ENCODE results near the gene ABAT.
"Not testable (repeated sequence)": the region's sequence is repeated elsewhere in the genome, so short reads cannot be mapped to it uniquely, and the experiment has no call there.

Gene ABAT

GRCh38 chr16:8803733-8804132, 129.3 kb downstream of the ABAT start:
- WGBS, 2 experiments (ENCODE audit: insufficient coverage in 2 of 2): 95 to 97% methylated on average over 7 to 10 of the region's 12 CpGs
- peaks cover 89% of the 10 kb centered on the region for H3K36me3 ChIP-seq (ENCODE audit: control insufficient read depth, insufficient read depth, low read length)
- not testable (repeated sequence) for H3K27ac ChIP-seq (ENCODE audit: low read depth, low read length, severe bottlenecking)

DNA sequence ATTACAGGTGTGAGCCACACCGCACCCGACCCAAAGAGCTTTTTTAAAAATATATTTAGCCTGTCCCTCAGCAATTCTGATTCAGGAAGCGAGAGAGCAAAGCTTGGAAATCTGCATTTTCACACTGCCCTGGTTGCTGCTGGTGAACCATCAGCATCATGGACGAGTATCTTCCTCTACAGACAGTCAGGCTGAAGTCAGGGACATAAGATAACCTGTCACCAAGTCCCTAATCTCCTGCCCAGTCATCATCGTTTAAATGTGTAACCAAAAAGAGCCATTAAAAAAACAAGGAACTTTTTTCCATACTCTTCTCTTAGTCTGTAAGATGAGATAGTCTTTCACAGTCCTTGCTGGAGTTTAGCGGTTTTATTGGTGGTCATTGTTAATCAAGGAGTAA, 129.9 kb downstream of the ABAT start:
- Histone ChIP-seq H3K4me1 (ENCODE audit: control insufficient read depth, insufficient read depth, low read length, poor library complexity, severe bottlenecking) (peaks cover 5% of the 10 kb centered on the region), H3K9me3 (ENCODE audit: control insufficient read depth, low read length) (no peaks in the 10 kb centered on the region)

More at GRCh38 chr16:8803733-8804132, 129.3 kb downstream of the ABAT start:
- H3K4me3 ChIP-seq (ENCODE audit: extremely low read depth, insufficient read depth, low read length, poor library complexity, severe bottlenecking); H3K9me3 ChIP-seq (ENCODE audit: control insufficient read depth, low read length); H3K4me1 ChIP-seq (ENCODE audit: control insufficient read depth, insufficient read depth, low read length, poor library complexity, severe bottlenecking): not testable (repeated sequence)

GRCh38 chr16:8806272-8806983, 132.0 kb downstream of the ABAT start:
- Histone ChIP-seq H3K9me3 (ENCODE audit: control insufficient read depth, low read length) (no peaks in the 10 kb centered on the region), H3K4me1 (ENCODE audit: control insufficient read depth, insufficient read depth, low read length, poor library complexity, severe bottlenecking) (no peaks in the 10 kb centered on the region), H3K27ac (ENCODE audit: low read depth, low read length, severe bottlenecking) (no peak overlapping the region), H3K4me3 (ENCODE audit: extremely low read depth, insufficient read depth, low read length, poor library complexity, severe bottlenecking) (no peak overlapping the region), H3K36me3 (ENCODE audit: control insufficient read depth, insufficient read depth, low read length) (peaks cover 98% of the 10 kb centered on the region)
- 94 to 96% methylated on average over 7 to 9 of the region's 13 CpGs for WGBS, 2 experiments (ENCODE audit: insufficient coverage in 2 of 2)

More for the DNA sequence above, 129.9 kb downstream of the ABAT start:
- H3K4me3 ChIP-seq (ENCODE audit: extremely low read depth, insufficient read depth, low read length, poor library complexity, severe bottlenecking): no peak overlapping the region
- H3K27ac ChIP-seq (ENCODE audit: low read depth, low read length, severe bottlenecking): no peak overlapping the region
- peaks cover 90% of the 10 kb centered on the region for H3K36me3 ChIP-seq (ENCODE audit: control insufficient read depth, insufficient read depth, low read length)
- 91 to 92% methylated on average over 4 to 6 of the region's 6 CpGs for WGBS, 2 experiments (ENCODE audit: insufficient coverage in 2 of 2)

- H3K36me3 ChIP-seq (ENCODE audit: control insufficient read depth, insufficient read depth, low read length): peaks cover 98% of the 10 kb centered on the region
- no peak overlapping the region for H3K4me3 ChIP-seq (ENCODE audit: extremely low read depth, insufficient read depth, low read length, poor library complexity, severe bottlenecking)
- no peaks in the 10 kb centered on the region for H3K9me3 ChIP-seq (ENCODE audit: control insufficient read depth, low read length)
- 96 to 98% methylated on average over 5 of the region's 5 CpGs for WGBS, 2 experiments (ENCODE audit: insufficient coverage in 2 of 2)
- H3K27ac ChIP-seq (ENCODE audit: low read depth, low read length, severe bottlenecking): no peak overlapping the region
- H3K4me1 ChIP-seq (ENCODE audit: control insufficient read depth, insufficient read depth, low read length, poor library complexity, severe bottlenecking): no peaks in the 10 kb centered on the region
Observed at GRCh38 chr16:8807189-8807588, 132.8 kb downstream of the ABAT start.

DNA sequence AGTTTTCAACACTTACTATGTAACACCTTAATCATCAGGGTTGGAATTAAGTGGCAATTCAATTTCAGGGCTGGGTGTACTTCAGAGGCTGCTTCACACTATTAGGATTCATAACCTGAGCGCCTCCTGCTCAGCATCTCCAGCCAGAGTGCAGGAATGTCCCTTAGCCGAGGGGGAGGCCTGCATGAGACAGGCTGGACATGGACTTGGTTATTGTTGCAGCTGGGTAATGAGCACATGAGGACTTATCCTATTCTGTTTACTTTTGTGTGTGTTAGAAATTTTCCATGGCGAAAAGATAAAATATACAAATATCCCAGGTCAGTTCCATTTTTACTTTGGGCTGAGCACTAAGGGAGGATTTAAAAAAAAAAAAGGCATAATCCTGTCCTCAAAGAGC, 133.6 kb downstream of the ABAT start:
- H3K27ac ChIP-seq (ENCODE audit: low read depth, low read length, severe bottlenecking): no peak overlapping the region
- H3K9me3 ChIP-seq (ENCODE audit: control insufficient read depth, low read length): no peaks in the 10 kb centered on the region
- peaks cover 98% of the 10 kb centered on the region for H3K36me3 ChIP-seq (ENCODE audit: control insufficient read depth, insufficient read depth, low read length)
- 83 to 100% methylated on average over 2 of the region's 3 CpGs for WGBS, 2 experiments (ENCODE audit: insufficient coverage in 2 of 2)
- H3K4me1 ChIP-seq (ENCODE audit: control insufficient read depth, insufficient read depth, low read length, poor library complexity, severe bottlenecking): no peaks in the 10 kb centered on the region
- no peak overlapping the region for H3K4me3 ChIP-seq (ENCODE audit: extremely low read depth, insufficient read depth, low read length, poor library complexity, severe bottlenecking)

- no peak overlapping the region for H3K4me3 ChIP-seq (ENCODE audit: extremely low read depth, insufficient read depth, low read length, poor library complexity, severe bottlenecking)
- WGBS, 2 experiments (ENCODE audit: insufficient coverage in 2 of 2): 92% methylated on average over 1 to 6 of the region's 11 CpGs
- H3K4me1 ChIP-seq (ENCODE audit: control insufficient read depth, insufficient read depth, low read length, poor library complexity, severe bottlenecking): no peaks in the 10 kb centered on the region
- H3K36me3 ChIP-seq (ENCODE audit: control insufficient read depth, insufficient read depth, low read length): peaks cover 98% of the 10 kb centered on the region
- H3K9me3 ChIP-seq (ENCODE audit: control insufficient read depth, low read length): no peaks in the 10 kb centered on the region
- no peak overlapping the region for H3K27ac ChIP-seq (ENCODE audit: low read depth, low read length, severe bottlenecking)
Observed at GRCh38 chr16:8808613-8809353, 134.4 kb downstream of the ABAT start.

- 90 to 92% methylated on average over 7 to 9 of the region's 12 CpGs for WGBS, 2 experiments (ENCODE audit: insufficient coverage in 2 of 2)
- no peak overlapping the region for H3K27ac ChIP-seq (ENCODE audit: low read depth, low read length, severe bottlenecking)
- no peaks in the 10 kb centered on the region for H3K4me1 ChIP-seq (ENCODE audit: control insufficient read depth, insufficient read depth, low read length, poor library complexity, severe bottlenecking)
- peaks cover 99% of the 10 kb centered on the region for H3K36me3 ChIP-seq (ENCODE audit: control insufficient read depth, insufficient read depth, low read length)
- H3K4me3 ChIP-seq (ENCODE audit: extremely low read depth, insufficient read depth, low read length, poor library complexity, severe bottlenecking): no peak overlapping the region
- H3K9me3 ChIP-seq (ENCODE audit: control insufficient read depth, low read length): no peaks in the 10 kb centered on the region
Observed at GRCh38 chr16:8812162-8812843, 137.9 kb downstream of the ABAT start.

GRCh38 chr16:8814095-8814806, 139.8 kb downstream of the ABAT start:
- no peak overlapping the region for H3K27ac ChIP-seq (ENCODE audit: low read depth, low read length, severe bottlenecking)
- H3K4me3 ChIP-seq (ENCODE audit: extremely low read depth, insufficient read depth, low read length, poor library complexity, severe bottlenecking): no peak overlapping the region
- H3K4me1 ChIP-seq (ENCODE audit: control insufficient read depth, insufficient read depth, low read length, poor library complexity, severe bottlenecking): no peaks in the 10 kb centered on the region
- H3K36me3 ChIP-seq (ENCODE audit: control insufficient read depth, insufficient read depth, low read length): peaks cover 97% of the 10 kb centered on the region
- no peaks in the 10 kb centered on the region for H3K9me3 ChIP-seq (ENCODE audit: control insufficient read depth, low read length)
- WGBS, 2 experiments (ENCODE audit: insufficient coverage in 2 of 2): 91 to 95% methylated on average over 11 to 12 of the region's 14 CpGs

- Histone ChIP-seq H3K4me1 (ENCODE audit: control insufficient read depth, insufficient read depth, low read length, poor library complexity, severe bottlenecking) (no peaks in the 10 kb centered on the region), H3K36me3 (ENCODE audit: control insufficient read depth, insufficient read depth, low read length) (peaks cover 95% of the 10 kb centered on the region), H3K27ac (ENCODE audit: low read depth, low read length, severe bottlenecking) (no peak overlapping the region), H3K9me3 (ENCODE audit: control insufficient read depth, low read length) (no peaks in the 10 kb centered on the region), H3K4me3 (ENCODE audit: extremely low read depth, insufficient read depth, low read length, poor library complexity, severe bottlenecking) (no peak overlapping the region)
- WGBS, 2 experiments (ENCODE audit: insufficient coverage in 2 of 2): 99 to 100% methylated on average over 5 to 6 of the region's 6 CpGs
Observed at GRCh38 chr16:8816967-8817655, 142.7 kb downstream of the ABAT start.

Data from mesodermal cell (in vitro differentiated cells).